Vagina (tissue), 2 donors: Measurements from ENCODE around the gene MTAP. TPM values are rescaled to one million over a fixed set of nuclear protein-coding genes. Genes with fewer than 3 reads are reported as not detected.

Source experiments
- DNase-seq, 2 donors: peaks; one replicate each; pipeline ENCODE4 v3.0.0-alpha.2; 2017; ENCODE audit errors: extremely low spot score in 2 of 2
- H3K27ac ChIP-seq: fragments of 200-600 bp; sonication (generic); one replicate; pipeline ENCODE4 v1.5.1; 2019
- H3K27me3 ChIP-seq: fragments of 200-600 bp; sonication (generic); one replicate; pipeline ENCODE4 v1.5.1; 2019
- H3K36me3 ChIP-seq, 2 donors: fragments of 200-600 bp; sonication (generic); one replicate each; pipeline ENCODE4 v1.5.1; 2017 to 2019
- H3K4me1 ChIP-seq: fragments of 200-600 bp; sonication (generic); one replicate; pipeline ENCODE4 v1.5.1; 2019
- H3K4me3 ChIP-seq, 2 donors: fragments of 200-600 bp; sonication (generic); 1 replicate in 1 of 2; 2 replicates in 1 of 2; pipeline ENCODE4 v1.5.1; 2016 to 2019
- H3K9me3 ChIP-seq: fragments of 200-600 bp; sonication (generic); one replicate; pipeline ENCODE4 v1.5.1; 2019
- CTCF ChIP-seq, 3 experiments: fragments of 450-650 bp in 2 of 3; fragments of 200-600 bp in 1 of 3; sonication (generic) in 1 of 3; IDR thresholded peaks; one replicate each; pipeline ENCODE4 v1.5.1; 2017 to 2019; ENCODE audit warnings: antibody characterized with exemption in 3 of 3, mild to moderate bottlenecking in 2 of 3, moderate library complexity in 2 of 3
- POLR2A ChIP-seq, 2 donors: fragments of 450-650 bp; IDR thresholded peaks; one replicate each; pipeline ENCODE4 v1.6.1; 2017; ENCODE audit warnings: antibody characterized with exemption in 2 of 2, mild to moderate bottlenecking in 2 of 2, moderate library complexity in 2 of 2
- POLR2AphosphoS5 ChIP-seq, 2 donors: sonication (generic); formaldehyde crosslinking; IDR thresholded peaks; one replicate each; pipeline ENCODE4 v1.9.0; 2017; ENCODE audit warnings: antibody characterized with exemption in 2 of 2, mild to moderate bottlenecking in 2 of 2, low read depth in 1 of 2; ENCODE audit not compliant: insufficient read depth in 1 of 2
- intact Hi-C: fragments of 100-400 bp; cut with DNase I; formaldehyde crosslinking; loops from one replicate; pipeline ENCODE4 v1.15.1; 2023
- total RNA-seq: library from RNA; depleted of rRNA; stranded (reverse); fragments of >200 nt; gene quantifications from one replicate; pipeline ENCODE4 v1.2.3, GENCODE V29; 2016

Gene MTAP
- total RNA-seq, 1 donor from 2014 or later: 19.9 TPM

GRCh38 chr9:21801683-21802417 lies 586 bp upstream of the MTAP start:
- no peak for TF ChIP-seq POLR2A (IDR thresholded peaks at IDR 0.05)
- no peak for TF ChIP-seq CTCF (IDR thresholded peaks at IDR 0.05)
- peak; percentile 77 to 78 for TF ChIP-seq POLR2AphosphoS5 (IDR thresholded peaks at IDR 0.05; ENCODE audit: insufficient read depth in 1 of 2, low read depth in 1 of 2)
- peak overlapping the region; percentile 69 to 86 for H3K4me3 ChIP-seq
- H3K9me3 ChIP-seq: no peaks in the 10 kb centered on the region
- peaks cover 43% of the 10 kb centered on the region for H3K4me1 ChIP-seq
- intact Hi-C loops: loop anchor here (10.0 kb wide), 1 partner anchor 467 kb away; the partner anchor contains the start of gene KLHL9
- no peaks in the 10 kb centered on the region for H3K36me3 ChIP-seq
- DNase-seq: no peak
- H3K27me3 ChIP-seq: no peaks in the 10 kb centered on the region
- peak overlapping the region; percentile 85 for H3K27ac ChIP-seq

- H3K9me3 ChIP-seq: no peaks in the 10 kb centered on the region
- H3K36me3 ChIP-seq: no peaks in the 10 kb centered on the region
- H3K4me1 ChIP-seq: peaks cover 50% of the 10 kb centered on the region
- no peak for TF ChIP-seq POLR2AphosphoS5 (IDR thresholded peaks at IDR 0.05; ENCODE audit: insufficient read depth in 1 of 2, low read depth in 1 of 2)
- TF ChIP-seq CTCF (IDR thresholded peaks at IDR 0.05): no peak
- no peak for TF ChIP-seq POLR2A (IDR thresholded peaks at IDR 0.05)
- DNase-seq: no peak
- intact Hi-C loops: loop anchor here (10.0 kb wide), 1 partner anchor 469 kb away; the partner anchor contains the start of gene KLHL9
- peak overlapping the region; percentile 85 for H3K27ac ChIP-seq
- no peaks in the 10 kb centered on the region for H3K27me3 ChIP-seq
- peak overlapping the region; percentile 69 to 86 for H3K4me3 ChIP-seq
Observed at GRCh38 chr9:21803649-21804048, 1.2 kb downstream of the MTAP start.

- H3K4me1 ChIP-seq: peaks cover 52% of the 10 kb centered on the region
- intact Hi-C loops: loop anchor here (10.0 kb wide), 1 partner anchor 470 kb away; the partner anchor contains the start of gene KLHL9
- peak overlapping the region in 1 of 2 donors; percentile 69 for H3K4me3 ChIP-seq
- no peak for DNase-seq
- H3K36me3 ChIP-seq: peaks cover 0 to under 1% of the 10 kb centered on the region in 2 donors
- TF ChIP-seq POLR2AphosphoS5 (IDR thresholded peaks at IDR 0.05; ENCODE audit: insufficient read depth in 1 of 2, low read depth in 1 of 2) (no peak), CTCF (IDR thresholded peaks at IDR 0.05) (no peak), POLR2A (IDR thresholded peaks at IDR 0.05) (no peak)
- H3K27ac ChIP-seq: no peak overlapping the region
- no peaks in the 10 kb centered on the region for H3K9me3 ChIP-seq
- H3K27me3 ChIP-seq: no peaks in the 10 kb centered on the region
Observed at GRCh38 chr9:21804331-21804730, 1.9 kb downstream of the MTAP start.

GRCh38 chr9:21804791-21805190 lies 2.4 kb downstream of the MTAP start:
- H3K36me3 ChIP-seq: peaks cover 0 to 5% of the 10 kb centered on the region in 2 donors
- H3K4me3 ChIP-seq: no peak overlapping the region
- H3K9me3 ChIP-seq: no peaks in the 10 kb centered on the region
- no peak overlapping the region for H3K27ac ChIP-seq
- H3K27me3 ChIP-seq: no peaks in the 10 kb centered on the region
- peaks cover 57% of the 10 kb centered on the region for H3K4me1 ChIP-seq
- no peak for DNase-seq
- intact Hi-C loops: loop anchor here (10.0 kb wide), 1 partner anchor 470 kb away; the partner anchor contains the start of gene KLHL9
- TF ChIP-seq POLR2A (IDR thresholded peaks at IDR 0.05) (no peak), CTCF (IDR thresholded peaks at IDR 0.05) (no peak), POLR2AphosphoS5 (IDR thresholded peaks at IDR 0.05; ENCODE audit: insufficient read depth in 1 of 2, low read depth in 1 of 2) (no peak)

GRCh38 chr9:21806644-21807043 lies 4.2 kb downstream of the MTAP start:
- Histone ChIP-seq H3K36me3 (peaks cover 0 to 8% of the 10 kb centered on the region in 2 donors), H3K27me3 (no peaks in the 10 kb centered on the region), H3K27ac (no peak overlapping the region), H3K4me3 (no peak overlapping the region), H3K9me3 (no peaks in the 10 kb centered on the region), H3K4me1 (peaks cover 56% of the 10 kb centered on the region)
- TF ChIP-seq POLR2A (IDR thresholded peaks at IDR 0.05) (no peak), POLR2AphosphoS5 (IDR thresholded peaks at IDR 0.05; ENCODE audit: insufficient read depth in 1 of 2, low read depth in 1 of 2) (no peak), CTCF (IDR thresholded peaks at IDR 0.05) (no peak)
- DNase-seq: no peak
- intact Hi-C loops: loop anchor here (10.0 kb wide), 1 partner anchor 472 kb away; the partner anchor contains the start of gene KLHL9
